NCI-H187 (cell line): ENCODE measurements around the gene ANKRD34A.

ENCODE experiments used
- DNase-seq, 2 experiments: peaks; one replicate each; lab custom pipeline; 2025; lab: John Stamatoyannopoulos, UW

ANKRD34A gene

DNA sequence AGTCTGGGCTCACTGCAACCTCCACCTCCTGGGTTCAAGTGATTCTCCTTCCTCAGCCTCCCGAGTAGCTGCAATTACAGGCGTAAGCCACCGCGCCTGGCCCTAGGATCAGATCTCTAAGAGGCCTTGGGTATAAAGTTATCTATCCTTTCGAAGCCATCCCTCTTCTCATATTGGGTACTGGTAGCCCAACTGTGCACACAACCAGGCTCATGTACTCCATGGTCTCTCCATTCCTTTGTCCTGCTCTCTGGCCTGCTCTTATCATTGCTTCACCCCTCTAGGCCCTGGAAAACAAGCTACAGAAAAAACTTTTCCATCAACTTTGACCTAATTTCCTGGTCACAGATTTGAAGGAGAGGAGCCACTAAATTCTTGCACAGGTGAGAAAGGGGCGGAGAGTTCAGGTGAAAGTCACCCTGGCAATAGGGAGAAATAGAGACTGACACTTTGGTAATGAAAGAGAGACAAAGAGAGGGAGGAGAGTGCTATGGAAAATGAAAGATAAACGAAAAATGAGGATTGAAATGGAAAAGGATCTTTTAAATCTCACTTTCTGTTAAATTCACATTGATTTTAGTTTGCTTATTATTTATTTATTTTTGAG, 26.0 kb upstream of the ANKRD34A start:
- no peak for DNase-seq

DNA sequence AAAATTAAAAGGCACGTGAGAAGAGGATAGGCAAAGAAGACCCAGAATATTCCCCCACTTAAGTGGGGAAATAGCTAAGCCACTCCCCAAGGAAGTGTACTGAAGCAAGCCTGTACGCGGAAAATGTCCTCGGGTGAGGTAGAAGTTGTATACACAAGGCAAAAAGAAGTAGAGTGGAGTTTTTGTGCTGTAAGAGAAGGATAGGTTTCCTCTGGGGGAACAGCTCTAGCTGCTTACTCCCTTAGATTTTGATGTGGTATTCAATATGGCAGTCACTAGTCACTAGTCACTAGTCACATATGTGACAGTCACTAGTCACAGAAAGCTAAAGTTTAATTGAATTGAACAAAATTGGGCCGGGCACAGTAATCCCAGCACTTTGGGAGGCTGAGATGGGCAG, 24.4 kb upstream of the ANKRD34A start:
- DNase-seq, result no peak

DNA sequence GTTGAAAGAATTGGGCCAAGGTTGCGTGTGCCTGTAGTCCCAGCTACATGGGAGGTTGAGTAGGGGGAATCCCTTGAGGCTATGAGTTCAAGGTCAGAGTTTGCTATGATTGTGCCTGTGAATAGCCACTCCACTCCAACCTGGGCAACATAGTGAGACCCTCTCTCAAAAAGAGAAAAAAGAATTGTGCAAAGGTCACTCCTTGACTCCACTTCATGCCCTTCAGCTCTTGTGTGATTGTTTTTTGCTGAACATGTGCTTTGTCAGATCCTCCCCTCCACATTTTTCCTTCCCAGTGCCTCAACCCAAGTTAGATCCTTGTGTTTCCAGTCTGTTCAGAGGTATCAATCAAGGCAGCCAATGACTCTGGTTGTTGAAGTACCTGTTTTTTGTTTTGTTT, 23.6 kb upstream of the ANKRD34A start:
- no peak for DNase-seq

DNA sequence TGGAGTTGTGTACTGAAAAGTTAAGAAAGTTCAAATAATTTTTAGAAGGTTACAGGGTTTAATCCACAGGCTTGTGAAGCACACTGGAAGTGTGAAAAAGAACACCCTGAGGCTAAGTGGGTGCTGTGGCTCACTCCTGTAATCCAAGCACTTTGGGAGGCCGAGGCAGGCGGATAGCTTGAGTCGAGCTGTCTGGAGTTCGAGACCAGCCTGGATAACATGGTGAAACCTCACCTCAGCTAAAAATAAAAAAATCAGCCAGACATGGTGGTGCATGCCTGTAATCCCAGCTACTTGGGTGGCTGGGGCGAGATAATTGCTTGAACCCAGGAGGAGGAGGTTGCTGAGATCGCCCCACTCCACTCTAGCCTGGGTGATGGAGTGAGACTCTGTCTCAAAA, 22.2 kb upstream of the ANKRD34A start:
- DNase-seq, result no peak

DNA sequence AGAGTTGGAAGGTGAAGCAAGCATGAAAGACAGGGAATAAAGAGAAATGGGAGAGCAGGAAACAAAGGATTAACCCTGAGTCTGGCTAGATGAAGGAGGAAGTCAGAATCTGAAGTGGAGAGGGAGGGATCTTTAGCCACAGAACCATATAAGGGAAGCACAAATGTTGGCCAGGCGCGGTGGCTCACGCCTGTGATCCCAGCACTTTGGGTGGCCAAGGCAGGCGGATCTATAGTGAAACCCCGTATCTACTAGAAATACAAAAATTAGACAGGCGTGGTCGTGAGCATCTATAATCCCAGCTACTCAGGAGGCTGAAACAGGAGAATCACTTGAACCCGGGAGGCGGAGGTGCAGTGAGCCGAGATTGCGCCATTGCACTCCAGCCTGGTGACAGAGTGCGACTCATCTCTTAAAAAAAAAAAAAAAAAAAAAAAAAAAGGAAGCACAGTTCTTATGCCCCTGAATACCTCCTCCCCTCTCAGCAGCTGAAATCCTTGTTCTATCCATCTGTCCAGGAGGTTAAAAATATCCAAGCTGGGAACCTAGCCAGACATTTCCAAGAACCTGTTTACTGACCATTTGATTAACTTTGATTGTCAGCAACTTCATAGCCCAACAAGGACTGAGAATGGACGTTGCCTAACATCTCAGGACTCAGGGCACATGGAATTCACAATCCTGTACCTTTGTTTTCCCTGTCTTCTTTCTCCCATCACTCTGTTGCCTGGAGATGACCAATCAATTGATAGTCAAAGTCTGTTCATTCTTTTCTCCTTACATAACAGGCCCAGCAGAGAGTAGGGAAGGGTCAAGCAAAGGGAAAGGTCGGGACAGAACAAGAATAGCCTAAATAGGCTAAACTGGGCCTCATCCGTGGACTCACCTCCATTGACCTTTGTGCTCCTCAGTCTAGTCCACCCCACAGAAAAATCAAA, 21.4 kb upstream of the ANKRD34A start:
- DNase-seq, result peak; percentile 58 to 67

DNA sequence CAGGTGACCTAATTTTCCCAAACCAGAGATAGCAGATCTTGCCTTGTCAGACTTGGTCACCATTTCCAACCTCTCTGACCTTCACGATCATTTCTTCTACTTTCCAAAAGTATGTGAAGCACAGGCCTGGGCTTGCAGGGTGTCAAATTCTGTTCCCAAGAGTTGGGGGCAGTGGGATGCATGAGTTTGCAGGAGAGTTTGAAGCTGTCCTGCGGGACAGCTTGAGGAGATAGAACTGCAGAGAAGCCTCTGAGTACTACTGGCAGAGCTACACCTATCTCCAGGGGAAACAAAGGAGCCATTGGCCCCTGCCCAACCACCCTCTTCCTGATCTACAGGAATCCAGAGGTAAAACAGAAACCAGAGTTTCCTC, 20.7 kb upstream of the ANKRD34A start:
- no peak for DNase-seq

DNA sequence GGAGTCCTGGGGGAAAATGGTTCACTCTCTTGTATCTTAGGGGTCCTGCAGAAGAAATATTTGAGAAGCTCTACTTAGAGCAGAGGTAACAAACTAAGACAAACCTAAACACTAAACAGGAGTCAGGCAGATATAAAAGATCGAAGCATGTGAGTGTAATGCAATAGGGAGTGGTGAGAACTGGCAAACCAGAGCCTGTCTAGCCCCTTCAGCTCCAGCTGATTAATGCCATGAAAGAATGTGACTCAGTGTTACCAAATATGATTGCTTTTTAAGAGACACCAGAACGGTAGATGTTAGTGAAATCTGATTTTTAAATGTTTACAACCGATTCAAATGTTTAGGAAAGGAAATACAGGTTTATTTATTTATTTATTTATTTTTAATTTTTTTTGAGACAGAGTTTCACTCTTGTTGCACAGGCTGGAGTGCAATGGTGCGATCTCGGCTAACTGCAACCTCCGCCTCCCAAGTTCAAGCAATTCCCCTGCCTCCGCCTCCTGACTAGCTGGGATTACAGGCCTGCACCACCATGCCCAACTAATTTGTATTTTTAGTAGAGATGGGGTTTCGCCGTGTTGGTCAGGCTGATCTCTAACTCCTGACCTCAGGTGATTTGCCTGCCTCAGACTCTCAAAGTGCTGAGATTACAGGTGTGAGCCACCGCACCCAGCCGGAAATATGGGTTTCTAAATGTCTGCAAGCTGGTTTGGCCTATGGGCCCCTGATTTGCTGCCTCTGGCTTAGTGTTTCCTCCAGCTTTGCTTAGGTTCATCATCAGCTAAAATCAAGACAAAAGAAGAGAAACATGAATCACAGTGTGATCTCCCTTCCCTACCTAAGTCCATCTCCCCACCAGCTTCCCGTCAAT, 19.8 kb upstream of the ANKRD34A start:
- DNase-seq, result no peak

DNA sequence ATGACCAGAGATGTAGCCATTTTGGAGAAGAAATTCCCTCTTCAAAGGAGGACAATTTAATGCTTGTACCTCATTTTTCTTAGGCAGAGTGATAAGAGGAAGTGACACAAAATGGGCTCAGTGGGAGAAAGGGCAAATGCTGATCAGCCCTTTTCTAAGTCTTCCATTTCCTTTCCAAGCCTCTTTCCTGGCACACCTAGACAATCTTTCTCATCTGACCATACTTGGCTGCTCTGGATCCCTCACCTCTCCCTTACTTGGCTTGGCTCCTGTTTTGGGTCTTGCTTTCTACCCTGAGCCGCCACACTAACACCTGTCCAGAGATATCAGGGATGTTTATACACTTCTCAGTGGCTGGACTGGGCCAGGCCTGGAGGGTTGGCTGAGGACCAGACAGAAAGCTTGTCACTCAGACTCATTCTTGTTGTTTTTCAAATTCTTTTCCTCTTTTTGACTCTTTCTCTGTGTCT, 18.9 kb upstream of the ANKRD34A start:
- no peak for DNase-seq

DNA sequence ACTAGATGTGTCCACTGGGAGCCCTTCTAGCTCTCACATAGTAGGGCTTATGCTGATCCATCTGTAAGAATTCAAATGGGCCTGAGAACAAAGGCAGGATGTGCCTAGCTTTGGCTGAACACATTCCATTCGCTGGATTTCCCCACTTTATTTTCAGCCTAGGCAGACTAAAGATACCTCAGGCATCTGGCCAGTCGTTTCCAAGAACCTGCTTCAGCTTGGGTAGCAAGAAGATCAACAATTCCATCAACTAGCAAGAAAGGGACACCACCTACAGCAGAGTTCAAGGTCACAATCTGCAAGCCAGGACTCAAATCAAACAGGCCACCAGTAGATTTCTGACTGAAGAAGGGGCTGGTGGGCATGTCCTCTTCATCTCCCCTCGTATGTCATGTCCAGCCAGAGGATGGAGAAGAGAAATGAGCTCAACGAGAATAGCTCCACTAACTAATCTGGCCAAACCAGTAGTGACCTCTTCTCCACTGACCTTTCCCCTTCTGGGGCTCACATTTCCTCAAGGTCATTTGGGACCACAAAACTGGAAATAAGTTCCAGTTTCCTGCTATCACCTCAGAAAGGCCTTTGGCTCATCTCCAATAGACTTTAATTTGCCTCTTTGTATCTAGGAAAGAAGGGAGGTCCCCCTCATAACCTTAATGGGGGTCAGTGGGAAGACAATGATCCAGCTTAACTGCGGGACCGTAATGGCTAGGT, 17.8 kb upstream of the ANKRD34A start:
- DNase-seq, result no peak

DNA sequence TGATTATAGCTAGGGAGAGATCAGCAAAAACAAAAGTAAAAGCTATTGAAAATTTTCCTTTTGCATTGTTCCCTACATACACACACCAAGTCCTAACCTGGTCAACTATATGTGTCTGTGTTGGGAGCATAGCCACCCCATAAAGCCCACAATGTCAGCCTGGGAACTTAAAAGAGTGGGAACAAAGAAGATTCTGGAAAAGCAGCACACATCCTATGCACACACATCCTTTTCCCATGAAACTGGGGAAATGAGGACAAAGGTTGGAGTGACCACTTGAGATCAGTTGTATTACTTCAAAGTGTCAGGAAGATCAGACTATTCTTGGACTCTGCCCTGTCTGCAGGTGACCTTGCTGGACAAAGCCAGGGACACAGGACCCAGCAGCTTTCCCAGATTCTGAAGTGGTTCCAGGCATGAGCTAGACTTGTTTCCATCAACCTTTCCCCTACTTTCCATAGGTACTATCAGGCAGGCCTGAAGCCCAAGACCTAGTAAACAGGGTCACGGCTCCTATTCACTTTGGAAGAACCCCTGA, 16.2 kb upstream of the ANKRD34A start:
- DNase-seq, result no peak

DNA sequence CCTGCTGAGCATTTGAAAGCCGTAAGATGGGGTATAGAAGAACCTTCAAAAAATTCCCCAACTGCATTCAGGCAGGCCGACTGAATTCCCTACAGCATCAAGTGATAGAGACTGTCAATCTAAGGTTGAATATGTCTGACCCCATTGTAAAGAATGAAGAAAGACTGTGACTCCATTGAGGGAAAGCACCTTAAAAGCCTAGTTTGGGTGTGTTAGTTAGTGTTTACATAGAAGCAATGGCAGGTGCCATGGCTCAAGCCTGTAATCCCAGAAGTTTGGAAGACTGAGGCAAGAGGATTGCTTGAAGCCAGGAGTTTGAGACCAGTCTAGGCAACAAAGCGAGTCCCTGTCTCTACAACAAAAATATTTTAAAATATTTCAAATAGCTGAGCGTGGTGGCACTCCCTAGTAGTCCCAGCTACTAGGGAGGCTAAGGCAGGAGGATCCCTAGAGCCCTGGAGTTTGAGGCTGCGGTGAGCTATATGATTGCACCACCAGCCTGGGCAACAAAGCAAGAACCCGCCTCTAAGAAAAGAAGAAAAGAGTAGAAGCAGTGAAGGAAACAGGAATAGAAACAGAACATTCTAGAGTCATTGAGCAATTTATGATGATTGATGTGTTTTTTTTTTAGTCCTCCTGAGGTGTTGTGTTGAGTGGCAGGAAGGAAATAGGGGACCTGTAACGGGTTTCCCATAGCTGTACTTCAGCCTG, 15.5 kb upstream of the ANKRD34A start:
- no peak for DNase-seq

DNA sequence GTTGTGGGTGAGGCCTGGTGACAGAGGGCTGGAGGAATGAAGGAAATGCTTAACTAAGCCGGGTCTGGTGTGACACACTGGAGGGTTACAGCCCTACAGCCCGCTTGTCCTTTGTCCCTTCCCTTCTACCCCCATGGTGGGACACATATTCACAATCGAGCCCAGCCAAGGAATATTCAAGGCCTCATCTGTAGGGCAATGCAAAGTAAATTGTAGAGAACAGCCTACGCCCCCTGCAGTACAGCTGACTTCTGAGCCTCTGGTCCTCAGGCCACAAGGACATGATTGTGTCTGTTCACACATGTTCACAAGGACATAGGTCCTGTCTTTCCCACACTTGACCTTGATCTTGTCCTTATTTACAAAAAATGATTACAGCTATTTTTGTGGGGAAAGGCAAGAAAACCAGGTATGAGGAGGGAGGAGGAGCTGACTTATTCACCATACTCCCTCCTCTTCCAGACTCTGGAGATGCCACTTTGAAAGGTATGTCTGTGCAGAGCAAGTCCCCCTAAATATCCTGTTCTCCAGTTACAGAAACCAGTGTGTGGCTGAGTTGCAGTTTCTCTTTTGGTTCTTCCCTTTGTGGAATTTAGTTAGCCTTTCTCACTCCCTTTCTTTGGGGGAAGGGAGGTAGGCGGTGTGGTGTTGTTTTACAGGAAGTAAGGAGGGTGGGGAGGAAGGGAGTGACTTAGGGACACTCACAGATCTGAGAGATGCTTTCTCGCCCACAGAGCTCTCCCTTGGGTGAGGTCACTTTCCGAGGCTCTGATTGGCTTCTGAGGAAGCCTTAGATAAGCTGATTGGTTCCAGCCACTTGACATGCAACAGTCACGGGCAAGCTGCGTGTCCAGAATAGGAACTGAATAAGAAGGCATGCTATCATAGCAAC, 14.7 kb upstream of the ANKRD34A start:
- peak; percentile 99 for DNase-seq

DNA sequence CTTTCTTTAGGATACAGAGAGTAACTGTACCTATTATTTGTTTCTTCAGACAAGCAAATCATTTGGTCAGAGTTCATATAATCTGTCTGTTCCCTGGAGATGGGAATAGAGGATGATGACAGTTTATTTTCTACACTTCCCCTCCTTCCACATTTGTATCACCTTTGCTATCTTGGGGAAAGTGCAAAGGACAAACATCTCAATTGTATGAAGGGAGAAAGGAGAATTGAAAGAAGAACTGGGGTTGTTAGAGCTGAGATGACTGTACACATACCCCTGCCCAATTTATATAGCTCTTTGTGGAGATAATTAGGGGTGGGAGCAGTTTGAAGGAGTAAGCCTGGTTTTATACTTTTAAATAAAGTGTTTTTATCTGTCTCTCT, 14.1 kb upstream of the ANKRD34A start:
- no peak for DNase-seq

DNA sequence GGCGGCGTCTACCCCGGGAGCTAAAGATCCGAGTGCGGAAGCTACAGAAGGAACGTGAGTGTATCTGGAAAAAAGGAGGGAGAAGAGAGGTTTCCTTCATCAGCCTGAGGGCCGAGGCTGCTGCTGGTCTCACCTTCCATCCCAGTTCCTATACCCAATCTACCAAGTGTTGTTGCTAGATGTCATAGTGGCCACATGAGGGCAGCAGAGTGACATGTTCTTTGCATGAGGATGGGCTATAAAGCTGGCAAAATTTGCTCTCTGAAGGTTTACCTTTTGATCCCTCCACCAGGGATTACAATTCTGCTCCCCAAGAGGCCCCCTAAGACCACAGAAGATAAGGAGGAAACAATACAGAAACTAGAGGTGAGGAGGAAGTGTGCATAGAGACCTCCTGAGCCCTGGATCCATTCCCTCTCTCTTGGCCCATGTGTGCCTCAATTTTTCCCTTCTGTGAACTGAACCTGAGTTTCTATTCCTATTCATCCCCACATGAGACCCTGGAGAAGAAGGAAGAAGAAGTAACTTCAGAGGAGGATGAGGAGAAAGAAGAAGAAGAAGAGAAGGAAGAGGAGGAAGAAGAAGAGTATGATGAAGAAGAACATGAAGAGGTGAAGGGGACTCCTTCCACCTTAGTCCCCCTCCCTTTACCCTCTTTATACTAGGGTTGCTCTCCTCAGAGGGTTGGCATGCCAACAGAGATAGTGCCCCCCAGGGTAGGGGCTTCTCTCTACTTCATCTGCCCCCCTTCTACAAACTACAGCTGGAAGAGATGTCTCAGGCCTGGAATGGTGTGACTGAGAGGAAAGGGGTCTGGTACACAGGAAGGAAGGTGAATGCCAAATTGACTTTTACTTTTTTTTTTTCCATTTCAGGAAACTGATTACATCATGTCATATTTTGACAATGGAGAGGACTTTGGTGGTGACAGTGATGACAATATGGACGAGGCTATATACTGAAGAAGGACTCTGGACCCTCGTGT, 13.4 kb upstream of the ANKRD34A start:
- peak; percentile 63 to 80 for DNase-seq

DNA sequence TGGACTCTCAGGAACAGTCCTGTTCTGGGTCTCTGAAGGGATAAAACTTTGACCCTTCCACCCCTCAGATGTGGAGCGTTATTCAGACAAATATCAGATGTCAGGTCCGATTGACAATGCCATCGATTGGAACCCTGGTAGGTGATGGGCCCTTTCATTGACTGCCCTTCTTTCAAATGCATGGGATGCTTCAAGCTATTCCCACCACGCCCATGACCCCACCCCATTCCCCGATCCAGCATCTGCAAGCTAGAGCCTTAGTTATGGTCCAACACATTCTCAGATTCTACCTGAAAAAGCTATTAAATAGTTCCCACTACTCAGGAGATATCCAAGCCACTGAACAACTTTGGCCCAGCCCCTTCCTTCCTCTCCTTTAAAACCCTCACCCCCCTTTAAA, 12.6 kb upstream of the ANKRD34A start:
- no peak for DNase-seq

DNA sequence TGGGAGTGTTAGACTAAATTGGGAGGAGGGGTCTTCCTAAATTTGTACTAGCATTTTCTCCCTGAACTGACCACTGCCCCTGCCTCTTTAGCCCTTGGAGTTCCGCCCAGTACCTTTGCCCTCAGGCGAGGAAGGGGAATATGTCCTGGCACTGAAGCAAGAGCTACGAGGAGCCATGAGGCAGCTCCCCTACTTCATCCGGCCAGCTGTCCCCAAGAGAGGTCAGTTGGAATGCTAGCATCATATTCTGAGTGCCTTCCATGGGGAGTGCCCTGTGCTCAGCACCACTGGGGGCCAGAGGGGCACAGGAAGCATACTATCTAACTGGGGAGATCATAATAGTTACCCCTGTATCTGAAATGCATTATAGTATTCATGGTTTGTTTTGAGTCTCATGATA, 10.8 kb upstream of the ANKRD34A start:
- DNase-seq, result no peak

DNA sequence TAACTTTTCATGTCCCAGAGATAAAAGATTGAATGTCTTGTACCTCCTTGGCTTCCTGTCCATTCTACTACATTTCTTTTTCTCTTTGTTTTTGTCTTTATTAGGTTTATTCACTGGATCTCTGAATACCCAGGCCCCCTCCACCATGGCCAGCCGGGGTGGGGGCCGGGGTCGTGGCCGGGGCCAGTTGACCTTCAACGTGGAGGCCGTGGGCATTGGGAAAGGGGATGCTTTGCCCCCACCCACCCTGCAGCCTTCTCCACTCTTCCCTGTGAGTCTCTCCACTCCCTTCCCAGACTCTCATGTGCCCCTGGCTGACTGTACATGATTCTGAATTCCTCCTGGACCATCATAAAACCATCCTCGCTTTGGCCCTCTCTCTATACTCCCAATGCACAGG, 10.3 kb upstream of the ANKRD34A start:
- no peak for DNase-seq

DNA sequence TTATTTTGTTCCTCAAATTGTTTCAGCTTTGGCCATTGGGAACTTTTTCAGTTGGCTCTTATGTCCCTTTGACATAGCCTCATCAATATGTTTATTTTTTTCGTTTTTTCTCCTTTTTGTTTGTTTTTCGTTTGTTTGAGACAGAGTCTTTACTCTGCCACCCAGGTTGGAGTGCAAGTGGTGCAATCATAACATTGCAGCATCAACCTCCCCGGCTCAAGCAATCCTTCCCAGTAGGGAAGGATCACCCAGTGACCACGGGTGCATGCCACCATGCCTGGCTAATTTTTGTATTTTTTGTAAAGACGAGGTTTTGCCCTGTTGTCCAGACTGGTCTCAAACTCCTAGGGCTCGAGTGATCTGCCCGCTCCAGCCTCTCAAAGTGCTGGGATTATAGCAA, 8.2 kb upstream of the ANKRD34A start:
- DNase-seq, result no peak

DNA sequence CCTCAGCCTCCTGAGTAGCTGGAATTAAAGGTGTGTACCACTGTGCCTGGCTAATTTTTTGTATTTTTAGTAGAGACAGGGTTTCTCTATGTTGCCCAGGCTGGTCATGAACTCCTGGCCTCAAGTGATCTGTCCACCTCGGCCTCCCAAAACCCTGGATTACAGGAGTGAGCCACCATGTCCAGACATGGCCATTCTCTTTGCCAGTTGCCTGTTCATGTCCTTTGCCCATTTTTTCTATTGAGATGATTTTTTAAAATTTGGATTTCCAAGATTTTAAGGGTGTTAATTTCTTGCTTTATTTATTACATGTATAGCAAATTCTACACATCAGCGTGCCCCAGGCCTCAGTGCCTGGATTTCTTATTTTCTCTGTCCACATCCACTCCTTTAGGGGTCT, 2.9 kb upstream of the ANKRD34A start:
- no peak for DNase-seq
